Keratinocyte (primary cell): Measurements from ENCODE around the gene PCARE.

Experiments used
- CTCF ChIP-seq, 3 experiments: IDR thresholded peaks in 1 of 3; conservative IDR thresholded peaks in 1 of 3; optimal IDR thresholded peaks in 1 of 3; 2 replicates in 2 of 3; 3 replicates in 1 of 3; pipeline versions ENCODE3 to v1.5.1; 2011; ENCODE audit warnings: low read length in 3 of 3, mild to moderate bottlenecking in 3 of 3, moderate library complexity in 2 of 3, control low read depth in 1 of 3, inconsistent platforms in 1 of 3; ENCODE audit not compliant: insufficient read depth in 2 of 3; ENCODE audit errors: extremely low read depth in 1 of 3
- EZH2 ChIP-seq: IDR thresholded peaks from one replicate; pipeline ENCODE4 v1.6.1; 2012; ENCODE audit warnings: inconsistent platforms, mild to moderate bottlenecking, low read length, moderate library complexity

GRCh38 chr2:29100564-29100963, 26.2 kb upstream of the PCARE start:
- TF ChIP-seq CTCF (optimal IDR thresholded peaks at IDR 0.05 in 1 of 3, IDR thresholded peaks at IDR 0.05 in 1 of 3, conservative IDR thresholded peaks at IDR 0.05 in 1 of 3; ENCODE audit: extremely low read depth in 1 of 3, insufficient read depth in 2 of 3, low read length in 3 of 3) (no peak), EZH2 (no peak)
